GM12878 (cell line): ENCODE data around the gene ETDC. TPM values are rescaled to one million over a fixed set of nuclear protein-coding genes. Genes with fewer than 3 reads are reported as not detected.
"Not testable (repeated sequence)": the region's sequence is repeated elsewhere in the genome, so short reads cannot be mapped to it uniquely, and the experiment has no call there.

Source experiments
- ATAC-seq: fragments of 200-7000 bp; cut with Tn5 transposase; 3 replicates; pipeline ENCODE4 v1.9.1; 2020; ENCODE audit warnings: mild to moderate bottlenecking, moderate library complexity
- BruUV-seq: library from RNA; stranded (reverse); fragments of 400-500 nt; replicated peaks from 2 replicates; lab custom pipeline; 2021; lab: Mats Ljungman, UMichigan
- CTCF ChIA-PET: fragments of 300-600 bp; sonication (Branson Sonifier 250); formaldehyde crosslinking; extraction: SDS; loops from one replicate; lab custom pipeline; 2021; ENCODE audit warnings: inconsistent platforms; lab: Yijun Ruan, JAX
- POLR2A ChIA-PET: fragments of 350-600 bp; formaldehyde crosslinking; extraction: SDS; loops from one replicate; lab custom pipeline; 2021; ENCODE audit warnings: inconsistent platforms; lab: Charles Lee
- RAD21 ChIA-PET: fragments of 300-600 bp; sonication (Branson Sonifier 250); formaldehyde crosslinking; loops from one replicate; lab custom pipeline; 2023; ENCODE audit warnings: antibody characterized with exemption; ENCODE audit not compliant: unreplicated experiment; lab: Charles Lee
- SMC1A ChIA-PET: fragments of 300-600 bp; sonication (Branson Sonifier 250); formaldehyde crosslinking; loops from one replicate; lab custom pipeline; 2023; ENCODE audit not compliant: unreplicated experiment, uncharacterized antibody; lab: Charles Lee
- DNase-seq: peaks from one replicate; pipeline ENCODE4 v3.0.0-alpha.2; 2011; ENCODE audit warnings: low read depth, low spot score
- FAIRE-seq: peaks from 3 replicates; lab custom pipeline; 2011; peaks lifted over from hg19 to GRCh38; lab: Jason Lieb, UNC
- H2AFZ ChIP-seq: 2 replicates; pipeline ENCODE4 v1.6.0; 2011; ENCODE audit warnings: low read depth, low read length, control low read depth; ENCODE audit not compliant: control insufficient read depth
- H3K27ac ChIP-seq: 2 replicates; pipeline ENCODE4 v1.5.1; 2011; ENCODE audit warnings: control low read depth; ENCODE audit not compliant: control insufficient read depth, insufficient read depth
- H3K27me3 ChIP-seq, 2 experiments: replicated peaks in 1 of 2; 2 replicates each; pipeline versions ENCODE4 v1.6.0 to v1.6.1; 2011; ENCODE audit warnings: low read length in 1 of 2; ENCODE audit not compliant: control insufficient read depth in 2 of 2, insufficient read depth in 2 of 2
- H3K36me3 ChIP-seq, 2 experiments: 2 replicates each; pipeline ENCODE4 v1.5.1; 2011; ENCODE audit warnings: low read length in 1 of 2; ENCODE audit not compliant: control insufficient read depth in 2 of 2, insufficient read depth in 2 of 2
- H3K4me1 ChIP-seq: 2 replicates; pipeline ENCODE4 v1.6.1; 2011; ENCODE audit warnings: mild to moderate bottlenecking, low read length, moderate library complexity, mixed read lengths; ENCODE audit not compliant: control insufficient read depth, insufficient read depth
- H3K4me2 ChIP-seq: 2 replicates; pipeline ENCODE4 v1.6.0; 2011; ENCODE audit warnings: control low read depth; ENCODE audit not compliant: control insufficient read depth, insufficient read depth
- H3K4me3 ChIP-seq: fragments of 200-600 bp; sonication (generic); 2 replicates; pipeline ENCODE4 v1.5.1; 2016
- H3K79me2 ChIP-seq: 2 replicates; pipeline ENCODE4 v1.6.0; 2011; ENCODE audit warnings: low read length; ENCODE audit not compliant: control insufficient read depth, insufficient read depth
- H3K9ac ChIP-seq: 2 replicates; pipeline ENCODE4 v1.8.0; 2011; ENCODE audit warnings: low read length, control low read depth, mixed read lengths; ENCODE audit not compliant: control insufficient read depth, insufficient read depth
- H3K9me3 ChIP-seq: replicated peaks from 3 replicates; pipeline ENCODE4 v1.5.1; 2011; ENCODE audit warnings: mild to moderate bottlenecking, low read length; ENCODE audit not compliant: control insufficient read depth, insufficient read depth
- H4K20me1 ChIP-seq: 2 replicates; pipeline ENCODE4 v1.6.0; 2011; ENCODE audit not compliant: control insufficient read depth, insufficient read depth
- EZH2 ChIP-seq: IDR thresholded peaks from 2 replicates; pipeline ENCODE4 v1.6.1; 2012; ENCODE audit warnings: low read depth, mild to moderate bottlenecking, control low read depth, inconsistent platforms, low read length, borderline replicate concordance; ENCODE audit not compliant: control insufficient read depth
- WGBS: methylation state at CpG from one replicate; pipeline ENCODE4 v1.1.6; 2016; ENCODE audit warnings: low lambda C conversion rate; ENCODE audit not compliant: insufficient replicate concordance, insufficient coverage; ENCODE audit errors: missing lambda C conversion rate; 5-methylcytosine and 5-hydroxymethylcytosine counted together
- in situ Hi-C: fragments of 300-500 bp; cut with MboI; formaldehyde crosslinking; loops from 9 replicates; pipeline ENCODE4 v1.14.3; 2018; ENCODE audit warnings: mixed read lengths
- intact Hi-C: fragments of 100-400 bp; cut with micrococcal nuclease; formaldehyde crosslinking; loops from one replicate; pipeline ENCODE4 v1.14.2; 2022; ENCODE audit not compliant: unreplicated experiment
- polyA plus RNA-seq, 11 experiments: library from polyadenylated mRNA; depleted of rRNA in 4 of 11; unstranded in 6 of 11; stranded (reverse) in 5 of 11; fragments of >200 nt; fragmentation: Nextera tagmentation in 4 of 11; fragmentation: Illumina TruSeq in 1 of 11; extraction: Ambion mirVana in 4 of 11; extraction: Trizol in 1 of 11; gene quantifications; 1 replicate in 1 of 11; 2 replicates in 10 of 11; pipeline versions ENCODE4 v1.2.1 to v1.2.3, GENCODE V29; 2011 to 2016; ENCODE audit warnings: inconsistent platforms in 2 of 11, missing spikeins in 2 of 11, low read depth in 1 of 11
- total RNA-seq, 4 experiments: library from RNA; depleted of rRNA in 3 of 4; stranded (reverse); fragments of >200 nt in 3 of 4; fragmentation: Illumina TruSeq in 1 of 4; extraction: Trizol in 1 of 4; gene quantifications; 2 replicates each; pipeline versions ENCODE4 v1.2.1 to v1.2.3, GENCODE V29; 2013 to 2021
- TF ChIP-seq, protein P1 (sequence below): fragments of 450-650 bp; IDR thresholded peaks from 2 replicates; pipeline ENCODE4 v1.6.1; 2016; ENCODE audit warnings: mild to moderate bottlenecking, moderate library complexity, borderline replicate concordance

The ETDC gene
- total and polyA plus RNA-seq, 10 of the 15 experiments (the other 5 are each of a cell fraction or from before 2014, with no cell fraction given): not detected

GRCh38 chrX:135325036-135325818 lies 15.9 kb downstream of the ETDC start:
- H3K27ac ChIP-seq, intact Hi-C loops, BruUV-seq, H3K4me3 ChIP-seq, H3K4me2 ChIP-seq, POLR2A ChIA-PET, H3K36me3 ChIP-seq, DNase-seq, H2AFZ ChIP-seq, H3K4me1 ChIP-seq, ATAC-seq, H4K20me1 ChIP-seq, H3K9me3 ChIP-seq, H3K27me3 ChIP-seq, in situ Hi-C loops, SMC1A ChIA-PET, RAD21 ChIA-PET, H3K9ac ChIP-seq, H3K79me2 ChIP-seq, CTCF ChIA-PET, FAIRE-seq: not testable (repeated sequence)
- WGBS: 53% methylated on average over 25 of the region's 32 CpGs

- Histone ChIP-seq H4K20me1 (no peaks in the 10 kb centered on the region), H3K27me3 (no peaks in the 10 kb centered on the region), H3K9ac (no peak overlapping the region), H3K79me2 (no peaks in the 10 kb centered on the region), H3K4me3 (no peak overlapping the region), H3K36me3 (no peaks in the 10 kb centered on the region), H3K9me3 (no peaks in the 10 kb centered on the region; the same call in 1 of the 3 replicates), H2AFZ (no peak overlapping the region), H3K27ac (no peak overlapping the region), H3K4me2 (no peak overlapping the region), H3K4me1 (no peaks in the 10 kb centered on the region)
- ATAC-seq (no peak), DNase-seq (no peak), FAIRE-seq (no peak)
- no peak for TF ChIP-seq EZH2
- TF ChIP-seq, protein P1, sequence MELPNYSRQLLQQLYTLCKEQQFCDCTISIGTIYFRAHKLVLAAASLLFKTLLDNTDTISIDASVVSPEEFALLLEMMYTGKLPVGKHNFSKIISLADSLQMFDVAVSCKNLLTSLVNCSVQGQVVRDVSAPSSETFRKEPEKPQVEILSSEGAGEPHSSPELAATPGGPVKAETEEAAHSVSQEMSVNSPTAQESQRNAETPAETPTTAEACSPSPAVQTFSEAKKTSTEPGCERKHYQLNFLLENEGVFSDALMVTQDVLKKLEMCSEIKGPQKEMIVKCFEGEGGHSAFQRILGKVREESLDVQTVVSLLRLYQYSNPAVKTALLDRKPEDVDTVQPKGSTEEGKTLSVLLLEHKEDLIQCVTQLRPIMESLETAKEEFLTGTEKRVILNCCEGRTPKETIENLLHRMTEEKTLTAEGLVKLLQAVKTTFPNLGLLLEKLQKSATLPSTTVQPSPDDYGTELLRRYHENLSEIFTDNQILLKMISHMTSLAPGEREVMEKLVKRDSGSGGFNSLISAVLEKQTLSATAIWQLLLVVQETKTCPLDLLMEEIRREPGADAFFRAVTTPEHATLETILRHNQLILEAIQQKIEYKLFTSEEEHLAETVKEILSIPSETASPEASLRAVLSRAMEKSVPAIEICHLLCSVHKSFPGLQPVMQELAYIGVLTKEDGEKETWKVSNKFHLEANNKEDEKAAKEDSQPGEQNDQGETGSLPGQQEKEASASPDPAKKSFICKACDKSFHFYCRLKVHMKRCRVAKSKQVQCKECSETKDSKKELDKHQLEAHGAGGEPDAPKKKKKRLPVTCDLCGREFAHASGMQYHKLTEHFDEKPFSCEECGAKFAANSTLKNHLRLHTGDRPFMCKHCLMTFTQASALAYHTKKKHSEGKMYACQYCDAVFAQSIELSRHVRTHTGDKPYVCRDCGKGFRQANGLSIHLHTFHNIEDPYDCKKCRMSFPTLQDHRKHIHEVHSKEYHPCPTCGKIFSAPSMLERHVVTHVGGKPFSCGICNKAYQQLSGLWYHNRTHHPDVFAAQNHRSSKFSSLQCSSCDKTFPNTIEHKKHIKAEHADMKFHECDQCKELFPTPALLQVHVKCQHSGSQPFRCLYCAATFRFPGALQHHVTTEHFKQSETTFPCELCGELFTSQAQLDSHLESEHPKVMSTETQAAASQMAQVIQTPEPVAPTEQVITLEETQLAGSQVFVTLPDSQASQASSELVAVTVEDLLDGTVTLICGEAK: no peak
- ChIA-PET POLR2A (interaction anchor here (0.5 to 0.6 kb wide), 2 partner anchors 23 to 406 kb away, joined by 3 read pairs; no protein-coding TSS in a partner anchor), CTCF (no interaction called here), SMC1A (no interaction called here), RAD21 (no interaction called here)
- in situ Hi-C loops (no loop called here), intact Hi-C loops (no loop called here)
- no TSS peak for BruUV-seq
Measured at GRCh38 chrX:135327299-135327698, 18.0 kb downstream of the ETDC start.
